ENCODE results near the gene NDOR1.

DNA sequence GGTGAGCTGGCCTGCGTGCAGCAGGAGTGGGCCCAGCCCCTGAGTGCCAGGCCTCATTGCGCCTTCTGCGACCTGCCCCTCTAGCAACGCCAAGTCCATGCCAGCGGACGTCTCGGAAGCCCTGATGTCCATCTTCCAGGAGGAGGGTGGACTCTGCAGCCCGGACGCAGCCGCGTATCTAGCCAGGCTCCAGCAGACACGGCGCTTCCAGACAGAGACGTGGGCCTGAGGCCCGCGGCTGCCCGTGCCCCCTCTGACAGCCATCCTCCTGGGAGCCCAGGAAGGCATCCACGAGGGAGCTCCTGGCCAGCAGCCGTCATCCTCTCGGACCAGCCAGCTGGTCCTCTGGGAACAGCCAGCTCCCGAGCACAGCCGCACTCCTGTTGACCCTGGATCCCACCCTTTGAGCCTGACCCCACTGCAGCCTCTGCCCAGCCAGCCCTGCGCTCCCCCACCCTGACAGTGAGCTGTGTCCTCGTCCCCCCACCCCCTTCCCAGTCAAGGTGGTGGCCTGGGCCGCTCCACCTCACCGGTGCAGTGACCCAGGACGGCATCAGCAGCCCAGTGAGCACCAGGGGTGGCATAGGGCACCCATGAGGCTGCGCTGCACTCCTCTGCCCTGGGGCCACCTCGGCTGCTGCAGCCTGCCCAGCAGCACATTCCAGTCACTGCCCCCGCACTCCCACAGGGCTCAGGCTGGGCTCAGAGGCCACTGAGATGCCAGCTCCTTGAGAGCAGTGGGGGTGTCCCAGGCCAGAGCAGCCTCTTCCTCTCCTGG is 10.9 kb downstream of the NDOR1 start:
- TF ChIP-seq, protein P1, sequence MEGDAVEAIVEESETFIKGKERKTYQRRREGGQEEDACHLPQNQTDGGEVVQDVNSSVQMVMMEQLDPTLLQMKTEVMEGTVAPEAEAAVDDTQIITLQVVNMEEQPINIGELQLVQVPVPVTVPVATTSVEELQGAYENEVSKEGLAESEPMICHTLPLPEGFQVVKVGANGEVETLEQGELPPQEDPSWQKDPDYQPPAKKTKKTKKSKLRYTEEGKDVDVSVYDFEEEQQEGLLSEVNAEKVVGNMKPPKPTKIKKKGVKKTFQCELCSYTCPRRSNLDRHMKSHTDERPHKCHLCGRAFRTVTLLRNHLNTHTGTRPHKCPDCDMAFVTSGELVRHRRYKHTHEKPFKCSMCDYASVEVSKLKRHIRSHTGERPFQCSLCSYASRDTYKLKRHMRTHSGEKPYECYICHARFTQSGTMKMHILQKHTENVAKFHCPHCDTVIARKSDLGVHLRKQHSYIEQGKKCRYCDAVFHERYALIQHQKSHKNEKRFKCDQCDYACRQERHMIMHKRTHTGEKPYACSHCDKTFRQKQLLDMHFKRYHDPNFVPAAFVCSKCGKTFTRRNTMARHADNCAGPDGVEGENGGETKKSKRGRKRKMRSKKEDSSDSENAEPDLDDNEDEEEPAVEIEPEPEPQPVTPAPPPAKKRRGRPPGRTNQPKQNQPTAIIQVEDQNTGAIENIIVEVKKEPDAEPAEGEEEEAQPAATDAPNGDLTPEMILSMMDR (IDR thresholded peaks at IDR 0.05; ENCODE audit: low read depth, low read length), result no peak
- TF ChIP-seq EZH2phosphoT487 (IDR thresholded peaks at IDR 0.05; ENCODE audit: low read depth), result no peak
